Measurements from ENCODE around the gene TNS1. TPM values are rescaled to one million over a fixed set of nuclear protein-coding genes. Genes with fewer than 3 reads are reported as not detected.

Gene TNS1
- total RNA-seq, 1 donor from 2014 or later, result 1.6 TPM

- no peak for TF ChIP-seq CTCF (IDR thresholded peaks at IDR 0.05; ENCODE audit: insufficient read depth, low read length, severe bottlenecking)
- DNase-seq (ENCODE audit: low read depth) (peak; percentile 83), FAIRE-seq (peak; percentile 93)
- Histone ChIP-seq H3K27me3 (ENCODE audit: control insufficient read depth, insufficient read depth, low read length) (no peaks in the 10 kb centered on the region), H3K4me3 (ENCODE audit: low read depth, low read length) (no peak overlapping the region), H3K36me3 (ENCODE audit: control insufficient read depth, insufficient read depth, low read length) (peaks cover 1% of the 10 kb centered on the region)
Observed at GRCh38 chr2:217900010-217900779, 102.6 kb downstream of the TNS1 start.

GRCh38 chr2:217899231-217900009 lies 103.4 kb downstream of the TNS1 start:
- Histone ChIP-seq H3K27me3 (ENCODE audit: control insufficient read depth, insufficient read depth, low read length) (no peaks in the 10 kb centered on the region), H3K4me3 (ENCODE audit: low read depth, low read length) (no peak overlapping the region), H3K36me3 (ENCODE audit: control insufficient read depth, insufficient read depth, low read length) (peaks cover 1% of the 10 kb centered on the region)
- peak; percentile 85 for TF ChIP-seq CTCF (IDR thresholded peaks at IDR 0.05; ENCODE audit: insufficient read depth, low read length, severe bottlenecking)
- peak; percentile 90 for DNase-seq (ENCODE audit: low read depth)
- FAIRE-seq, result no peak

- peak; percentile 34 for DNase-seq (ENCODE audit: low read depth)
- no peak for FAIRE-seq
- TF ChIP-seq CTCF (IDR thresholded peaks at IDR 0.05; ENCODE audit: insufficient read depth, low read length, severe bottlenecking), result no peak
- H3K4me3 ChIP-seq (ENCODE audit: low read depth, low read length), result no peak overlapping the region
- H3K36me3 ChIP-seq (ENCODE audit: control insufficient read depth, insufficient read depth, low read length), result peaks cover 1% of the 10 kb centered on the region
- H3K27me3 ChIP-seq (ENCODE audit: control insufficient read depth, insufficient read depth, low read length), result no peaks in the 10 kb centered on the region
Observed at GRCh38 chr2:217897816-217898806, 104.7 kb downstream of the TNS1 start.

GRCh38 chr2:217897091-217897715 lies 105.6 kb downstream of the TNS1 start:
- FAIRE-seq, result no peak
- no peaks in the 10 kb centered on the region for H3K27me3 ChIP-seq (ENCODE audit: control insufficient read depth, insufficient read depth, low read length)
- DNase-seq (ENCODE audit: low read depth), result peak; percentile 71
- no peak overlapping the region for H3K4me3 ChIP-seq (ENCODE audit: low read depth, low read length)
- peaks cover 5% of the 10 kb centered on the region for H3K36me3 ChIP-seq (ENCODE audit: control insufficient read depth, insufficient read depth, low read length)
- TF ChIP-seq CTCF (IDR thresholded peaks at IDR 0.05; ENCODE audit: insufficient read depth, low read length, severe bottlenecking), result no peak

GRCh38 chr2:217895070-217895635 lies 107.6 kb downstream of the TNS1 start:
- FAIRE-seq (peak; percentile 84), DNase-seq (ENCODE audit: low read depth) (no peak)
- H3K27me3 ChIP-seq (ENCODE audit: control insufficient read depth, insufficient read depth, low read length), result no peaks in the 10 kb centered on the region
- TF ChIP-seq CTCF (IDR thresholded peaks at IDR 0.05; ENCODE audit: insufficient read depth, low read length, severe bottlenecking), result no peak
- H3K4me3 ChIP-seq (ENCODE audit: low read depth, low read length), result no peak overlapping the region
- H3K36me3 ChIP-seq (ENCODE audit: control insufficient read depth, insufficient read depth, low read length), result peaks cover 5% of the 10 kb centered on the region
